ENCODE measurements around the gene FABP6. TPM values are rescaled to one million over a fixed set of nuclear protein-coding genes. Genes with fewer than 3 reads are reported as not detected.
"Not testable (repeated sequence)": the region's sequence is repeated elsewhere in the genome, so short reads cannot be mapped to it uniquely, and the experiment has no call there.

Gene FABP6
- total and polyA plus RNA-seq, 9 of the 15 experiments (the other 6 are each of a cell fraction or from before 2014, with no cell fraction given) = 0.11 to 0.33 (median 0.21) TPM; not detected in 4

GRCh38 chr5:160249570-160249969 is 20.3 kb downstream of the FABP6 start:
- DNase-seq (ENCODE audit: extremely low read depth in 1 of 4, low spot score in 3 of 4); H4K20me1 ChIP-seq (replicated peaks; ENCODE audit: control insufficient read depth, insufficient read depth, low read length); H3K9me1 ChIP-seq (ENCODE audit: control insufficient read depth, insufficient read depth, low read length); intact Hi-C loops (cut with micrococcal nuclease); H3K27ac ChIP-seq (ENCODE audit: extremely low read depth, low read depth, low read length); CTCF ChIA-PET (ENCODE audit: low intra/inter-chr PET ratio); H3K9ac ChIP-seq (ENCODE audit: insufficient read depth in 1 of 2, low read depth in 2 of 2, low read length in 2 of 2); BruUV-seq (replicated peaks); H3K9me3 ChIP-seq (replicated peaks; ENCODE audit: control insufficient read depth, insufficient read depth, low read depth, low read length); FAIRE-seq; H3K4me2 ChIP-seq (ENCODE audit: insufficient read depth, low read length); ATAC-seq; in situ Hi-C loops (cut with MboI); H3K4me3 ChIP-seq; H3K79me2 ChIP-seq (ENCODE audit: control insufficient read depth, insufficient read depth, low read length); H3K36me3 ChIP-seq (ENCODE audit: control insufficient read depth, insufficient read depth, low read length); H2AFZ ChIP-seq (ENCODE audit: low read depth, low read length): not testable (repeated sequence)
- peaks cover 0 to 44% of the 10 kb centered on the region in 2 experiments; a peak in 2 of 5 replicates for H3K27me3 ChIP-seq (ENCODE audit: control insufficient read depth in 2 of 2, insufficient read depth in 2 of 2, low read length in 2 of 2)
- WGBS (ENCODE audit: insufficient coverage, low coverage, missing lambda C conversion rate) = 13% methylated on average over 1 of the region's 1 CpG
- POLR2A ChIA-PET = interaction anchor here (1.1 to 3.2 kb wide), 4 partner anchors 10 to 31 kb away, joined by 3 to 11 read pairs (median 6); no protein-coding TSS in a partner anchor
- H3K4me1 ChIP-seq (replicated peaks in 1 of 2; ENCODE audit: control insufficient read depth in 2 of 2, insufficient read depth in 2 of 2, low read length in 2 of 2) = peaks cover 11 to 15% of the 10 kb centered on the region in 2 experiments; a peak in 4 of 5 replicates

- no peak overlapping the region for H3K27ac ChIP-seq (ENCODE audit: extremely low read depth, low read depth, low read length)
- H3K4me2 ChIP-seq (ENCODE audit: insufficient read depth, low read length) = no peak overlapping the region
- H2AFZ ChIP-seq (ENCODE audit: low read depth, low read length) = no peak overlapping the region
- no peak for FAIRE-seq
- H3K4me1 ChIP-seq (replicated peaks in 1 of 2; ENCODE audit: control insufficient read depth in 2 of 2, insufficient read depth in 2 of 2, low read length in 2 of 2) = peaks cover 10 to 11% of the 10 kb centered on the region in 2 experiments; a peak in 4 of 5 replicates
- in situ Hi-C loops (cut with MboI) (no loop called here), intact Hi-C loops (cut with micrococcal nuclease) (no loop called here)
- no peaks in the 10 kb centered on the region for H4K20me1 ChIP-seq (replicated peaks; ENCODE audit: control insufficient read depth, insufficient read depth, low read length)
- ChIA-PET POLR2A (interaction anchor here (1.1 to 3.2 kb wide), 4 partner anchors 9 to 30 kb away, joined by 3 to 11 read pairs (median 6); no protein-coding TSS in a partner anchor), CTCF (ENCODE audit: low intra/inter-chr PET ratio) (no interaction called here)
- no peak overlapping the region for H3K9ac ChIP-seq (ENCODE audit: insufficient read depth in 1 of 2, low read depth in 2 of 2, low read length in 2 of 2)
- no peaks in the 10 kb centered on the region for H3K36me3 ChIP-seq (ENCODE audit: control insufficient read depth, insufficient read depth, low read length)
- H3K27me3 ChIP-seq (ENCODE audit: control insufficient read depth in 2 of 2, insufficient read depth in 2 of 2, low read length in 2 of 2) = peaks cover 0 to 44% of the 10 kb centered on the region in 2 experiments; a peak in 2 of 5 replicates
- ATAC-seq = no peak; the same call in 2 of the 3 replicates
- no peak overlapping the region for H3K4me3 ChIP-seq
- WGBS (ENCODE audit: insufficient coverage, low coverage, missing lambda C conversion rate) = 13% methylated on average over 5 of the region's 5 CpGs
- DNase-seq (ENCODE audit: extremely low read depth in 1 of 4, low spot score in 3 of 4) = no peak
- H3K9me3 ChIP-seq (replicated peaks; ENCODE audit: control insufficient read depth, insufficient read depth, low read depth, low read length) = no peaks in the 10 kb centered on the region
- no peaks in the 10 kb centered on the region for H3K79me2 ChIP-seq (ENCODE audit: control insufficient read depth, insufficient read depth, low read length)
- H3K9me1 ChIP-seq (ENCODE audit: control insufficient read depth, insufficient read depth, low read length) = no peaks in the 10 kb centered on the region
- no TSS peak for BruUV-seq (replicated peaks)
- no peak for TF ChIP-seq CREB3L1 (IDR thresholded peaks at IDR 0.05; ENCODE audit: borderline replicate concordance, low read depth)
- no peak for TF ChIP-seq ZNF431 (CRISPR knock-in tag; IDR thresholded peaks at IDR 0.05)
- TF ChIP-seq ZNF740 (CRISPR knock-in tag; IDR thresholded peaks at IDR 0.05) = no peak
- no peak for TF ChIP-seq ZNF740 (tag; IDR thresholded peaks at IDR 0.05)
- no peak for TF ChIP-seq CBX1 (IDR thresholded peaks at IDR 0.05; ENCODE audit: low read depth)
- no peak for TF ChIP-seq NR2F6 (CRISPR knock-in tag; IDR thresholded peaks at IDR 0.05)
- no peak for TF ChIP-seq ATF1 (CRISPR knock-in tag; IDR thresholded peaks at IDR 0.05)
- no peak for TF ChIP-seq ATF1 (tag; IDR thresholded peaks at IDR 0.05)
- no peak for TF ChIP-seq ZNF764 (CRISPR knock-in tag; IDR thresholded peaks at IDR 0.05; ENCODE audit: low read depth)
- TF ChIP-seq ARID3B (CRISPR knock-in tag; IDR thresholded peaks at IDR 0.05; ENCODE audit: borderline replicate concordance) = no peak
- TF ChIP-seq PREB (CRISPR knock-in tag; IDR thresholded peaks at IDR 0.05) = no peak
Observed at GRCh38 chr5:160250226-160250625, 20.9 kb downstream of the FABP6 start.

All from K562 (cell line).